NCI-H510A (cell line): ENCODE results near the gene FOXP4.
"Not testable (repeated sequence)": the region's sequence is repeated elsewhere in the genome, so short reads cannot be mapped to it uniquely, and the experiment has no call there.

Source experiments
- DNase-seq: peaks from one replicate; lab custom pipeline; 2025; lab: John Stamatoyannopoulos, UW

The FOXP4 gene

DNA sequence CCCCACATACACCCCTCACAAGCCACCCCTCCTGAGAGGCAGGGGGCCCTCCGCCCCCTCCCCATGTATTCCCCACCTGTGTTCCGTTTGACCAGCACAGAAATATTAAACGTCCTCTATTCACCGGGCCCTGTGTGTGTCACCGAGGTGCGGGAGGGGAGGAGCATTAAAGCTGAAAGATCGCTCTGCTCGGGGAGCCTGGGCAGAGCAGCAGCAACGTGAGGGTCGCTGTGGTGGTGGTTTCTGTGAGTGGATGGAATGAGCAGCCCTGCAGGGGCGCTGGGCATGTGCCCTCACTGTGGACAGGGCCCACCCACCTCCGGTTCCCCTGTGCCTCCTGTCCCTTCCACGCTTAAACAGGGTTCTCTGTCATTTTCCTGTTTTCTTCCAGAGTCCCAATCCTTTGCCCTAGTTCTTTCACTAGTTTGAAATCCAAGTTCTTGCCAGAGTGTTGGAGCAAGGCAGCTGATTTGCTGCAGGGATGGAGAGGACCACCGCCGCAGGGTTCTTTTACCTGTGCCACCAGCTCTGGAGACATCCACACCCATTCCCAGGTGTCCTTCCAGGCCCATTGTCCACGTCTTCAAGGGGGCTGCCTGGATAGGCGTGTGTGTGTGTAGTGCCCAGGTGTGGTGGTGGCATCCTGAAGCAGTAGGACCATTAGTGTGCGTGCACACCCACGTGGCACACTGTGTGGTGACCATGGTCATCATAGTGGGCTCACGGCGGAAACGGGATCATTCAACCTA, 54.5 kb downstream of the FOXP4 start:
- DNase-seq, result no peak

DNA sequence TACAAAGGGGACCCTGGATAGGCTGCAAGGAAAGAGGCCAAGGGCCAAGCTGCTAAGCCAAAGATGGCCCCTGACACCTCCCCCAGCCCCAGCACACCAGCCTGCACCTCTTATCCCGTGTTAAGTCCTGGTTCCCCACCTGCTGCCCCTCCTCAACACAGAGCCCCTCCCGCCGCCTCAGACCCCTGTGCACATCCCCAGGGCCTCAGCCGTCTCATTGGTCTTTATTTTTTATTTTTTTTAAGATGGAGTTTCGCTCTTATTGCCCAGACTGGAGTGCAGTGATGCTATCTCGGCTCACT, 55.0 kb downstream of the FOXP4 start:
- DNase-seq, result no peak

DNA sequence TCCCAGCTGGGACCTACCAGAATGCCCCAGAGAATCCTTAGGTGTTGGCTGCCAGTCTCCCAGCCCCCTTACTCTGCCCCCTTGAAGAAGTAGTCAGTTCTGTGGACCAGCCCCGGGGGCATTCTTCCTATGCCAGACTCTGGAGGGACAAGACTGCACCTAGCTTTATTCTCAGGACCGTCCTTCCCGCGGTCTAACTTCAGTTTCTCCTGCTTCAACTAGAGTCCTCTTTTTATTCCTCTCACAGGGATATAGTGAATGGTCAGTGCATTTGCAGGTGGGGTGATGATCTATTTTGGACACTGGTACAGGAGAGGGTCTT, 56.2 kb downstream of the FOXP4 start:
- DNase-seq, result no peak

DNA sequence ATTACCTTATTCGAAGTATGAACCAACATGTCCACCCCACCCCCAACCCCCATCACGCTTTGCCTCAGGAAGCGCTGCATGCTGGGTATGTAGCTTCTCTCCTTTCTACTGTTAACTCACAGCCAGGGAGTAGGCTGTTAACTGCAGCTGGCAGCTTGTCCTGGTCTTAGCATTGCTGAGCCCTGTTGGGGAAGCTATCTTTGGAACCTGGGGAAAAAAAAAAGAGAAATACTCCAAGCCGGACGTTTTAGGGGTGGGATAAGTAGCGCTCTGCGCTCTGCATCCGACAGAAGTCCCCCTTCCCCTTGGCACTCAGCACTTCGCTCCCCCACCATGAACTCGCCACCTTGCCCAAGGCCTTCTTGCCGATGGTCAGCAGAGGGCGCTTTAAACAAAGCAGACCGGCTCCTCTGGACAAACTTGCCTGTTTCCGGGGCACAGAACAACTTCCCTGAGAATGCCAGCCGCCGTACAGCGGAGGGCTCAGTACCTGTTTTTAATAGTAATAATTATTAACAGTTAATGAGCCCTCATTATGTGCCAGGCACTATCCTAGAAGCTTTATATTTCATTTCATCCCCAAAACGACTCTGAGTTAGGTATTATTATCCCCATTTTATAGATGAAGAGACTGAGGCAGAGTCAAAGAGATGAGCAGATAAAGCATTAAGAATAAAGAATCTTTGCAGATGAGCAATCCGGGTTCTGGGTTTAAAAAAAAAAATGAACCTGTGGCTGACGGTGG, 56.9 kb downstream of the FOXP4 start:
- DNase-seq, result peak; percentile 79

DNA sequence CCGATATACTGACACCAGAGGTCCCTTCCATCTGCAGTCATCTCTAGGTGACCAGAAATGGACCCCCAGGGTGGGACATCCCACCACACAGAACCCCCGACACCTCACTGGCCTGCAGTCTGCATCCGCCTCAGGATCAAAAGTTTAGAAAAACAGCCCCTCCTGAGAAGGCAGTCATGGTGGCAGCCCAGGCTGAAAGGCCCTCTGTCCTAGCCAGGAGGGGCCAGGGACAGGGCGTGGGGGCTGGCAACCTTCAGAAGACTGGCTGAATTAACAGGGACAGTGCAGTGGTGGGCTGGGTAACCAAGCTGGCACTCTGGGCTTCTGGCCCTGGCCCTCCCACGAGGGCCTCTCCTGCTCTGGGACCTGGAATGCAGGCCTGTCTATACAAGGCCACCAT, 57.8 kb downstream of the FOXP4 start:
- no peak for DNase-seq

DNA sequence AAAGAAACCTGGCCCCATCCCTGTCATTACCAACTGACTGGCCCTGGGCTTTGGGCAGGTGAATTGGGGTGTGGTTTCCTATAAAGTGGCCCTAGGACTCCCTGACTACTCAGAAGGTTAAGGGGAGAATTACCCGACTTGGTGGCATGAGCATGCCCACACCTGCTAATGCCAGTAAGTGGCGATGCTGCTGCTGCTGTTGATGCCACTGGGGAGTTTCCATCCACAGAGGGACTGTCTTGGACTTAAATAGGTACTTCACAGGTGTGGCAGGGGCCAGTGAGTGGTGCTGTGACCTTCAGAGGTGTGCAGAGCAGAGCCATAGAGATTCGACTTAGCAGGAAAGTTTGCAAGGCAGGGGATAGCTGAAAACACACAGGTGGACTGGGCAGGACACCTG, 59.5 kb downstream of the FOXP4 start:
- no peak for DNase-seq

DNA sequence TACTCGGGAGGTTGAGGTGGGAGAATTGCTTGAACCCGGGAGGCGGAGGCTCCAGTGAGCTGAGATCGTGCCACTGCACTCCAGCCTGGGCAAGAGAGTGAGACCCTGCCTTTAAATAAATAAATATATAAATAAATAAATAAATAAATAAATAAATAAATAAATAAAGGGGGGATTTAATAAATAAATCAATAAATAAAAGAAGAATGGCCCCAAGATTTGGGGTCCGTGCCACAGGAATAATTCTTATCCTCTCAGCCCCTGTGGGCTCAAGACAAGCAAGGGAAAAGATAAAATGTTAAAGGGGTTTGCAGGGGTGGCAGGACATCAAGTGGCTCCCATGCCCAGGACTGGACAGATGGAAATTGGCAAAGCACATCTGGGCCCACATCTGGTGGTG, 60.9 kb downstream of the FOXP4 start:
- DNase-seq, result no peak

DNA sequence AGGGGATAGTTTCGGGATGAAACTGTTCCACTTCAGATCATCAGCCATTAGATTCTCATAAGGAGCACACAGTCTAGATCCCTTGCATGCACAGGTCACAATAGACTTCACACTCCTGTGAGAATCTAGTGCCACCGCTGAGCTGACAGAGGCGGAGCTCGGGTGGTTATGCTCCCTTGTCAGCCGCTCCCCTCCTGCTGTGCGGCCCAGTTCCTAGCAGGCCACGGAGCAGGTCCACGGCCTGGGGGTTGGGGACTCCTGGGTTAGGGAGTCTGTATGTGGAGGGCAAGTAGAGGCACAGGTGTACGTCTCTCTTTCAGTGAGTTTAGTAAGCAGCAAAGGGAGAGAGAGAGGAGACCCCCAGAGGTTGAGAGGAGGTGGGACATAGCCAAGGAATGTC, 61.6 kb downstream of the FOXP4 start:
- DNase-seq, result no peak

DNA sequence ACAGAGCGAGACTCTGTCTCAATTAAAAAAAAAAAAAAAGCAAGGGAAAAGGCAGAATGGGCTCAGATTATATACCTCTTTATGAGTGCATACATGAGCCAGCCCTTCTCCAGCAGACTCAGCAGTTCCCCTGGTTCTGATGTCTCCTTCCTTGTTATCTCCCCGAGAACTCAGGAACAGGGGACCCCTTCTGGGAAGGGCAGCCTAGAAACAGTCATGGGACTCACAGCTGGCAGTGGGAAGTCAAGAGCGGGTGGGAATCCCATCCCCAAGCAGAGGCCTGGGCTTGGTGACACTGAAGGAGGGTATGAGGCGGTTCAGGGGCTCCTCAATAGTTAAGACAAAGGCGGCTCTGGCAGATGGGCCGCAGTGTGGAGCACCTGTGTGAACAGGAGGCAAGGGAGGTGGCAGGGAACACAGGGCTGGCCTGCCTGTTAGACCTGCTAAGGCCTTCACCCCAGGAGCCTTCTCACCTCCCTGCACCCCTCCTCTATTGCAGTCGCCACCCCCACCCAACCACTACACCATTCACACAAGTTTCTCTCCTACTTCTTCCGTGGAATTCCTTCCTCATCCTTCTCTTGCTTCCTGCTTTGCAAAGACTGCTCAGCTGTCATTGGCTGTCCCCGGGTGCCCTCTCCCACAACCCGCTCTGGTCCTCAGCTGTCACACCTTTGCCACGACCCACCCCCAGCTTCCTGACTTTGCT, 62.4 kb downstream of the FOXP4 start:
- DNase-seq, result no peak

DNA sequence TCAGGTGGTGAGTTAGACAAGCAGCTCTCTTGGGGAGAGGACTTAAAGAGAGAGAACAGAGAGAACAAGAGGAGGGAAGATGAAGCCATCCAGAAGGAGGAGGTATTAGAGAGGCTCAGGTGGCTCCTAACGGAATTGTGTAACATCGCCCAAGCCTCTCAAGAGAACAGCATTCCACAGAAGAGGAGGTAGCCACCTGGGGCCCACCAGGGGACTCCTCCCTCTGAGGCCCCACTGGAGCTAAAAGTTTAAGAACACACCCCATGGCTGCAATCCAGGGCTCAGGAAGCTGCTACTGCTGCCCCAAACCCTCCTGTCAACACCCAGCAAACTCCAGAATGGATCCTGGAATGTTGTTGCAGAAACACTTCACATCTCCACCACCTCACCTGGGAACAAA, 68.5 kb downstream of the FOXP4 start:
- DNase-seq, result no peak

DNA sequence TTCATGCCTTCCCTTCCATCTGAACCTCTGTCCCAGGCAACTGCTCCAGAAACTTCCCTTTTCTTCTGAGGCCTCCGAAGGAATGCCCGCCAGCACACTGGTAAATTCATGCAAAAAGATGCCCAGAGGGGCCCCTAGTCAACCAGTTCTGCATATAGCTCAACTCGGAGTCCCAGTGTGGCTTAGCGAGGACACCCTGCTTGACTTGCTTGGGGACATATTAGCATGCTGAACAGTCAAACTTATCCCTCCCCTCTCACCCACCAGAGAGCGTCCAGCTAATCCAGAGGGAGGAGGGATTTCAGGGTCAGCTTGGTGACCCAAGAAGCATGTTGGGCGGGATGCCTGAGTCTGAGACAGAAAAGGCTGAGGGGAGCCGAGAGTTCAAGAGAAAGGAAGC, 69.1 kb downstream of the FOXP4 start:
- no peak for DNase-seq

DNA sequence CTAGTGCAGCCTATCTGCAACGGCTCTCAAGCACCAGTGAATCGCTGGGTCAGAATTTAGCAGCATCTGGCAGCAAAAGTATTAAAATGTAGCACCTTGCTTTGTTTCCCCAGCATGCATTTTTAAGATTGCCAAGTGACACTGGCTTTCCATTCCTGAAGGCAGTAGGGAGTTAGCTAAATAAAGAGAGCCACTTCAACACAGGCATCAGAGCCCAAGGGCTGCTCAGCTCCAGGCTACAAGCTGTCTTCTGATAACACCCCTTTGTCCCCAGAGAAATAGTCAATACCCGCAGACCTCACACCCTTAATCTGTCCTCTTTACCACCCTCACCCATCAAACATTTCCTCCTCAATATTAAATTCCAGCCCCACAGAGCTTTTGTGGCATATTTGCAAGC, 72.4 kb downstream of the FOXP4 start:
- no peak for DNase-seq

DNA sequence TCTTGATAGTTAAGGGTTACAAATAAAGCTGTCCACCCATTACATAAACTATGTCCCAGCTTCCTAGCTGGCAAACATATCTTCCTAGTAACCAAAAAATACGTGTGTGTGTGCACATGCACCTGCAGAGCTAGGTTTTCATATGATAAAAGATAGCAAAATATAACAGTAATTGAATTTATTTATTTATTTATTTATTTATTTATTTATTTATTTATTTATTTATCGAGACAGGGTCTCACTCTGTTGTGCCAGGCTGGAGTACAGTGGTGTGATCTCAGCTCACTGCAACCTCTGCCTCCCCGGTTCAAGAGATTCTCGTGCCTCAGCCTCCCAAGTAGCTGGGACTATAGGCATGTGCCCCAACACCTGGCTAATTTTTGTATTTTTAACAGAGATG, 73.0 kb downstream of the FOXP4 start:
- DNase-seq, result not testable (repeated sequence)

DNA sequence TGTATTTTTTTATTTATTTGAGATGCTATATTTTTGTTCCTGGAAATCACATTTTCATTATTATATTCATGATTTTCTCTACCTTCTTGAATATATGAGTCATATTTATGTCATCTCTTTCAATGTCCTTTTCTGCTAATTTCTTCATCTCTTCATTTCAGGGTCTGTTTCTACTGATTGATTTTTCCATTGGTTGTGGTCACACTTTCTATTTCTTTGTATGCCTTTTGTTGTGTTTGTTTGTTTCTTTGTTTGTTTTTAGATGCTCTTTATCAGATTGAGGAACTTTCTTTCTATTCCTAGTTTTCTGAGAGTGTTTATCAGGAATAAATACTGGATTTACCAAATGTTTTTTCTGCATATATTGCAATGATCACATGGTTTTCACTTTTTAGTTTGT, 75.2 kb downstream of the FOXP4 start:
- no peak for DNase-seq

DNA sequence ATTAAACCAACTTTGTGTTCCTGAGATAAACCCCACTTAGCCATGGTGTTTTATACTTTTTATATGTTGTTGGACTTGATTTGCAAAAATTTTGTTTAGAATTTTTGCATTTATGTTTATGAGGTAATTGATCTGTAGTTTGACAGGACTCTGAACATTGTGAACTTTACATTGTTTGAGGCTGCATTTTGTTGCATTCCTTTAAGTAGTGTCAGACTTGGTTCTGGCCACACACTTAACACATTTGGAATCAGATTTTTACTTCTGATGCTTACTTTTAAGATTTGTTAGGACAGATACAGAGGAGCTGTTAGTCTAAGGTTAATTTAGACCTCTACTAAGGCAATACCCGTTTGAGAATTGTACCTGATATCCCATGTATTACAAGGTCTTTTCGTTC, 75.6 kb downstream of the FOXP4 start:
- no peak for DNase-seq

DNA sequence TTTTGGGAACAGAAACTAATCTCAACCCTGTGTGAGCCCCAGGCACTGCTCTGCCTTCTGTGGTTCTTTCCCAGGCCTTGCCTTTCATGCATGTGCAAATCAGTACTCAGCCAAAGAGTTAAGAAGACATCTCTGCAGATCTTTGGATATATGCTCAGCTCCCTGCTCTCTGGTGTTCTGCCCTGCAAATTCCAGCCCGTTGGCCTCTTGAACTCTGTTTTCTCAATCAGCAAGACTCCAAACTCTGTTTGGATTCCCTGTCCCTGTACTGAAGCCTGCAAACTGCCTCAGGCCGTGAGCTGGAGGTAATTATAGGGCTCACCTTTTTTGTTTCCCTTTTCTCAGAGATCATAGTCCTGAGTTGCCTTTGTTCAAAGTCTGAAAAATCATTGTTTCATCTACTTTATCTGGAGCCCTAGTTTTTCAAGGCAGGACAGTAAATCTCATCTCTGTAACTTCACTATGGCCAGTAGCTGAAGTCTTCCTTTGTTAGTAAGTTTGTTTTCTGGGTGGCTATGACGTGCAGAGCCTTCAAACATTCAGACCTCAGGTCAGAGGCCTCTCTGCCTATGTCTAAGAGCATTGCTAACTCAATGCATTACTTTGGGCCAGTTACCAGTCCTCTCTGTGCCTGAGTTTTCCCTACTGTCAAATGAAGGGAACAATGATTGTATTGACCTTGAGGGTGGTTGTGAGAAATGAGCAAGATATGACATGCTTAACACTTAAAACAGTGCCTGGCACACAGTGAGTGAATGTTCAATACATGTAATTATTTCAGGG, 76.2 kb downstream of the FOXP4 start:
- DNase-seq, result no peak

DNA sequence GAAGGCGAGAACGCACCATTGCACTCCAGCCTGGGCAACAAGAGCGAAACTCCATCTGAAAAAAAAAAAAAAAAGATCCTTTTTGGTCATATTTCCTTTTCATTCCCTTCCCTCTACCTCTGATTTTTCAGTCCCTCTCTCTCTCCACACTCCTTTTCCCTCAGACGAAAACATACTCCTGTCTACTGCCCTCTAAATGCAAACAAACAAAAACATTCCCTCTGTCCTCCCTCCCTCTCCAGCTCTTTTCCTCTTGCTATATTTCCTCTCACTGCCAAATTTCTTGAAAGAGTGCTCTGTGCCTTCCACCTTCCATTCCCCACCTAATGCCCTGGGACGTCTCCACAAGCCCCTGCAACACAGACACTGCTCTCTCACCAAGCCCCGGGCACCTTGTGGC, 77.1 kb downstream of the FOXP4 start:
- DNase-seq, result no peak

DNA sequence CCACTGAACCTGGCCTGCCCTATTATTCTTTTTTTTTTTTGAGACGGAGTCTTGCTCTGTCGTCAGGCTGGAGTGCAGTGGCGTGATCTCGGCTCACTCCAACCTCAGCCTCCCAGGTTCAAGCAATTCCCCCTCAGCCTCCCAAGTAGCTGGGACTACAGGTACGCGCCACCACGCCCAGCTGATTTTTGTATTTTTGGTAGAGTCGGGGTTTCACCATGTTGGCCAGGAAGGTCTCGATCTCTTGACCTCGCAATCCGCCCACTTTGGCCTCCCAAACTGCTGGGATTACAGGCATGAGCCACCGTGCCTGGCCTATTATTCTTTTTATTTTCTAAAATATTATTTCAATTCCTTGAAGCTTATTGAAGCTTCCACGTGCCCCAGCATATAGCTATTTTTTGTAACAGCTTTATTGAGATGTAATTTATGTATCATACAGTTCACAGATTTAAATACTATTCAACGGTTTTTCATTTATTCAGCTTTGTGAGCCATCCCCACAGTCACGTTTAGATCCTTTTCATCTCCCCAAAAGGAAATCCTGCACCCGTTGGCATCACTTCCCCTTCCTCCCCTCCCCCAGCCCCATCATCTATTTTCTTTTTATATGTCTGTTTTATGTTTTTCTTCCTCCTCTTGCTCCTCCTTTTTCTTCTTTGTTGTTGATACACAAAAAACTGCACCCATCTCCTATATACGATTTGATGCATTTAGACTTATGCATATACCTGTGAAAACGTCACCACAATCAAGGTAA, 78.6 kb downstream of the FOXP4 start:
- no peak for DNase-seq

DNA sequence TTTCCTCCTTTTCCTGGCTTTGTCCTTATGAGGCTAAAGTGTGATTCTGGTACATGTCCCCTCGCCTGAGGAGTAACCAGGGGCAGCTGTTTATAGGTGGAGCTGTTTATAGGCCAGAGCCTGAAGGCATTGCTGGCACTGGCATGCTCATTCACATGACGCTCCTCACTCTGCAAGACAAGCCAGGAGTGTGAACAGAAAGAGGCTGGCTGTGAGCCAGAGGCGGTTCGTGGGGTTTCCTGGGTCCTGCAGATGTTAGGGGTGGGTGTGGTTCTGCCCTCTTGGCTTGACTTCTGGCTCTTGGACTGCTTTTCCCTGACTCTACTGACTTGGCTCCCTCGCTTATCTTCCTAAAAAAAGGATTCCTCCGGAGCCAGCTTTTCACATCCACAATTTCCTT, 79.3 kb downstream of the FOXP4 start:
- DNase-seq, result no peak

DNA sequence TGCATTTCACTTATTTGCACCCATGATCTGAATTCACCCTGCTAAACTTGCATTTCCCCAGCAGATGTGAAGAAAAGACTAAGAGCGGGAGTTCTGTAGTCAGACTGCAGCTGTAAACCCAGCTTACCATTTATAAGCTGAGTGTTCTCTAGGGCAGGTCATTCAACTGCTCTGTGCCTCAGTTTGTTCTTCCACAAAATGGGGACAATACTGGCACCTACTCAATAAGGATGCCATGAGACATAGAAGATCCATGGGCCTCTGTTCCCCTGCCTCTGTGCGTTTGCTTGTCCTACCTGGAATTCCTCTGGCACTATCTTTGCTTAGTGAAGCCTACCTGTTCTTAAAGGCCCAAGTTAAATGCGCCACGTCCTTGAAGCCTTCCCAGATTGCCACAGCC, 79.8 kb downstream of the FOXP4 start:
- DNase-seq, result no peak

DNA sequence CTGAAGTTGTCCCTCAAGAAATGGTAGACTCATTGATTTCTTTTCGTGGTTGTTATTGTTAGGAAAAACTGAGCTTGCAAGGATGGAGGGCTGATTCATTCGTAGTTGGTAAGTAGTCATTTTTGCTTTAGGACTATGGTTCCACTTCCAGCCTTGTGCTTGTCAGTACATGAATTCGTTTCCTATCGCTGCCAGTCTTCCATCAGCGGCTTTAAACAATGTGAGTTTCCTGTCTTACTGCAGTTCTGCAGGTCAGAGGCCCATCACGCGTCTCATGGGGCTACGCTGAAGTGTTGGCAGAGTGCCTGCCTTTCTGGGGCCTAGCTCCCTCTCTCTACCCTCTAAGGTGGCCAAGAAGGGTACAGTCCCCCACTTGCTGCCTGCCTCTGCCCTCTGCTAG, 80.7 kb downstream of the FOXP4 start:
- no peak for DNase-seq

DNA sequence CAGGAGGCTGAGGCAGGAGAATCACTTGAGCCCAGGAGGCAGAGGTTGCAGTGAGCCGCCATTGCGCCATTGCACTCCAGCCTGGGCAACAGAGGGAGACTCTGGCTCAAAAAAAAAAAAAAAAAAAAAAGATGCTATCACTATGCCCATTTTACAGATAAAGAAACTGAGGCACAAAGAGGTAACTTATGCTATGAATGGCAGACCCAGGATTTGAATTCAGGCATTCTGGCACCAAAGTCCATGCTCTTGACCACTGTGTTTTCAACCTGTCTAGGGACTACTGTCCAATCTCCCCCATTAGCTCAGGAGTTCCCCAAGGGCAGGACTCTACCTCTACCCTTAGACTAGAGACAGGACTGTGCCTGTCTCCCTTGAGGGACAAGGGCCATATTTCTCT, 82.9 kb downstream of the FOXP4 start:
- DNase-seq, result no peak
